NCI-H2081 (cell line): Measurements from ENCODE around the gene CNP.
"Not testable (repeated sequence)": the region's sequence is repeated elsewhere in the genome, so short reads cannot be mapped to it uniquely, and the experiment has no call there.

Experiments used
- DNase-seq, 2 experiments: peaks; one replicate each; lab custom pipeline; 2025; lab: John Stamatoyannopoulos, UW

CNP gene

DNA sequence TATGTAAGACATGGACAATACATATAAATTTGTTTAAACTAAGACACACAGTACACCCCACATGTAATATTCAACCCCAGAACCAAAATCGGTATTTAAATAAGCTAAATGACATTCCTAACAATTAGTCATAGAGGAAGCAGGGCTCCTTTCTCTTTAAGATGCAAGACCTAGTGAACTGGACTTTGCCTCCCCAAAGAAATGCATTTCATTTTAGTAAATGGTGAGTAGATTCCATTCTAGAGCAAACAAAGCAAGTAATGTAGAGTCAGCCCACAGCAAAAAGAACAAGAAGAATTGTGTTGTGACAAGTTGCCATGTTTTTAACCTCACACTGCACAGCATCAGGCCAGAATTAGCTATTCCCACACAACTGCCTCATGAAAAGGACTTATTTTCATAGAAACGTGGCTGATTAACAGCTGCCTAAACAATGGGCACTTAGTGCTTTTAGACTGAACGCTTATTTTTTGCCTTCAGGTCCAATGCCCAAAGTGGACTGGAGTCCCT lies 36.3 kb downstream of the CNP start:
- DNase-seq = no peak

DNA sequence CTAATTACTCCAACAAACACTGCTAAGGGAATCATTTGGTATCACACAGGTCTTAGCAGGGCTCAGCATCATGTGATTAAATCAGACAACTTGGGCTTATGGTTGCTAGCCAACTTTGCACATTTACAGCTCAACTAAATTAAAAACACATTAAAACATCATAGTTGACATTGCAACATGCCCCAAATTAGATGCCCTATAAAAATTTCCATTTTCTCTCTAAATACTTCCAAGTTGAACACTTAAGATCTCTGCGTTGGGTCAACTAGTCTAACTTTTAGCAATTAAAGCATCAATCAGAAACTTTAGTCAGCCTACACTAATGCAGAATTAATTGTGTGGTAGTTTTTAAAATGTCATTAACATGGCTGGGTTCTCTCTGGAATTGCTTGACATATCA lies 38.6 kb downstream of the CNP start:
- DNase-seq = no peak

DNA sequence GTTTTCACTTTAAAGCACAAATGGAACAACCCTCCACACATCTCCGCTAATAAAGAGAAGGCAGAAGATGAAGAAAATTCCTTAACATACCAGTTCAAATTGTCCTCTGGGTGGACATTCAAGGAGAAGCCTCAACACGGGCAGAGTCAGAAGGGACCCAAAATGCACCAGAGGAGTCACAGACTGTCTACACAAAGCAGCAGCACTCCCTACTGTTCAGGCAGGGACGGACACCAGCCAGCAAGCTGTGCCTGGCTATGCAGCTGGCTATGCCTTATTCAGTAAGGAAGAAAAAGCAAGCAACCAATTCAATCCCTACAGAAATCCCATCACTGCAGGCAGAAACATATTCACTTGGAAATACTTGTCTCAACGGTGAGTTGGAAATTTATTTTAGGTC lies 42.6 kb downstream of the CNP start:
- no peak for DNase-seq

DNA sequence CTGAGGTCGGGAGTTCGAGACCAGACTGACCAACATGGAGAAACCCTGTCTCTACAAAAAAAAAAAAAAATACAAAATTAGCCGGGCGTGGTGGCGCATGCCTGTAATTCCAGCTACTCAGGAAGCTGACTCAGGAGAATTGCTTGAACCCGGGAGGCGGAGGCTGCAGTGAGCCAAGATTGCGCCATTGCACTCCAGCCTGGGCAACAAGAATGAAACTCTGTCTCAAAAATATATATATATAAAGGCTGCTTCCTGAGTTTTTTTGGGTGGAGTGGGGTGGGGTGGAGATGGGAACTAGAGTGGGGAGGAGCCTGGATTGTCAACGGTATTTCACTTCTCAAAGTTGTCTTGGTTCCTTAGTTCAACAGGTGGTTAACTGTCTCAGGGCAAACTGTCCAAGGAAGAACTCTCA lies 43.7 kb downstream of the CNP start:
- DNase-seq = not testable (repeated sequence)

GRCh38 chr17:42010898-42011516 lies 44.4 kb downstream of the CNP start:
- DNase-seq = no peak

DNA sequence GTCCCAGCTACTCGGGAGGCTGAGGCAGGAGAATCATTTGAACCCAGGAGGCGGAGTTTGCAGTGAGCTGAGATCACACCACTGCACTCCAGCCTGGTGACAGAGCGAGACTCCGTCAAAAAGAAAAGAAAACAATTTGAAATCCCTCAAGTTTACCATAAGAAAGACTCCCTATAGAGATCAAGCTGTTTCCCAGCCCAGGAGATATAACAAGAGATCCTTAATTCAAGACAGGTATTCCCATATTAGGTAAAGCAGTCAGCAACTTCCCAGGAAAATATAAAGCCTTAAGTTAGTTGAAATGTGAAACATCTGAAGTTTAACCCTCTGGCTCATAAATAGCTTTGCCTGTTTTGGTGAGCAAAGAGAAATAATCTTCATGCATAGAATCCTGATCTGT lies 45.8 kb downstream of the CNP start:
- DNase-seq = not testable (repeated sequence)

DNA sequence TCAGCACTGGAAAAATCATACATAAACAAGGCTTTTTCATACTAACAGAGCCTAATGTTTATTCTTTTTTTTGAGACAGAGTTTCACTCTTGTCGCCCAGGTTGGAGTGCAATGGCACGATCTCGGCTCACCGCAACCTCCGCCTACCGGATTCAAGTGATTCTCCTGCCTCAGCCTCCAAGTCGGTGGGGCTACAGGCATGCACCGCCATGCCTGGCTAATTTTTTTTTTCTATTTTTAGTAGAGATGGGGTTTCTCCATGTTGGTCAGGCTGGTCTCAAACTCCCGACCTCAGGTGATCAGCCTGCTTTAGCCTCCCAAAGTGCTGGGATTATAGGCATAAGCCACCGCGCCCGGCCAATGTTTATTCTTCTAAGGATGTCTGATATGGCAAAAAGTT lies 47.1 kb downstream of the CNP start:
- DNase-seq = not testable (repeated sequence)

- peak in 1 of 2 experiments; percentile 33 for DNase-seq
Measured at GRCh38 chr17:42016411-42016831, 49.8 kb downstream of the CNP start.

GRCh38 chr17:42016941-42017865 lies 50.6 kb downstream of the CNP start, which contains the start of gene DNAJC7:
Gene DNAJC7, minus strand, starts transcription at chr17:42017439. Its CDS starts 23 bp downstream, at chr17:42017416.
- DNase-seq = peak; percentile 96 to 98

DNA sequence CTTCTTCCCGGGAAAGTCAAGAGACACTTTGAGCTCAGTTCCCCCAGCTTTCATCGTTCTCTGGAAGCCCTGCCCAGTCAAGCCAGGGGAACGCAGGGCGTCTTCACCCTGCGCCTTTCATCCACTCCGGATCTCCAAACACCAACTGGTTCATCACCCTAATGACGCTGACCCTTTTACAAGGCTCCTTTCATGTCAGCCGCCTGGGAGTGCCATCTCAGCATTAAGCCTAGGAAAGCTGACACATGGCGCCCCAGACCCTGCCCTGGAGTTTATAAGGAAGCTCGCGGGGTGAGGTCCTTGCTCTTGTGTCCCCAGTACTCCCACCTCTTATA lies 51.2 kb downstream of the CNP start:
- no peak for DNase-seq

DNA sequence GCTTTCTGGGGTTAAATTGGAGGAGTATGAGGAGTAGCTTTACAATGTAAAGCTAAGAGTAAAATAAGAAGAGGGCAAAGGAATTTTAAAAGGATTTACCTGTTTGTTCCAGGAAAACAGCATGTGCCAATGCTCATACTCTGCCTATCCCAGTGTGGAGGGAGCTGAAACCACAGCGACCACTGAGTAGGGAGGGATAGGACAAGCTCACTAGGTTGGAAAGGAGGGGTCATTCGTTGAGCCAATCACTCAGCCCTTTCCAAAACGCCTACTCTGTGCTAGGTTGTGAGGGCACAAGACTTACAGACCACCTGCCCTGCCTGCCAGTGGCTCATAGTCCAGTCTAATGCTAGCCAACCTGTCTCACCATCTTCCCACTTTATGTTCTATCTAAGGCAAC lies 51.7 kb downstream of the CNP start:
- DNase-seq = peak in 1 of 2 experiments; percentile 19

DNA sequence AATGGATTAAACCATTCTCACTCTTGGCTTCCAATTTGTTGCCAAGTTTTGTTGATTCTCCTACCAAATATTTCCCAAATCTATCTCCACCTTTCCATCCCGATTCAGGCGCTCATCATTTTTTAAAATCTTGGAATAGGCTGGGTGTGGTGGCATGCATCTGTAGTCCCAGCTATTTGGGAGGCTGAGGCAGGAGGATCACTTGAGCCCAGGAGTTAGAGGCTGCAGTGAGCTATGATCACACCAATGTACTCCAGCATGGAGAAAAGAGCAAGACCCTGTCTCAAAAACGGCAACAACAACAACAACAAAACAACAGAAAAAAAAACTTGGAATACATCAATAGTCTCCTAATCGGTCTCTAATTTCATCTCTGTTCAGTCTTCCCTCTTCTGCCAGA lies 52.4 kb downstream of the CNP start:
- no peak for DNase-seq

DNA sequence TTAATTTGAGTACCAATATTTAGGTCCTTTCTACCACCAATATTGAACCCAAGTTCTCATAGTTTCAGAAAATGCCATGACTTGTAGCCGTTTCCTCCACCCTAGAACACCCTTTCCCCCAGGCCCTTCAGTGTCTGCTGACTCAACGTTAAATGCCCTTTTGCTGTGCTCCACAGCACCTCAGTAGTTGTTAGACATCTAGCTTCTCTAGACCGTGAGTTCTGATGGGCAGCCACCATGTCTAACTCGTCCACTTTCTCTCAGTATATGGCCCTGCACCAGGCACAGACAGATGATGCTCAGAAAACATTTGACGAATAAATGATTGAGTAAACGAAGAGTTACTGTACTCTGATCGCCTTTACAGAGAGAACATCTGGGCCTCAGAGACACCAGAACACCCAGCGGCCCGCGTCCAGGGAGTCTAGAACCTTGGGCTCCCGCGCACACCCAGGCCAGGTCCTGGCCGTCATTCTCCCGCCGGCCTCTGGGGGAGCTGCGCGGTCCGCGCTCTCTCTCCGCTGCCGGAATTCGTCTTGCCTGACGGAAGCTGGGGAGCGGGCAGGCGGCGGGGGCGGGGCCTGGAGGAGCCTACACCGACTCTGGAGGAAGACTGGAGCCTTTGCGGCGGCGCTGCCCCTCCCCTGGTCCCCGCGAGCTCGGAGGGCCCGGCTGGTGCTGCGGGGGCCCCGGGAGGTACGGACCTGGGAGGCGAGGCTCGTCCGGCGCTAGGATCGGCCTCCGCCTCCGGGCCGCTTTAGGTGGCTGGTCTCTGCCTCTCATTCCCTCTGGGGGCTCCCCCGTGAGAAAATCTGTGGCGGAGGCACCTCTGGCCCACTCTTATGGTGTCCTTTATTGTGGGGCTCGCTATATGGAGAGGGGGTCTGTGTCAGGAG lies 53.2 kb downstream of the CNP start, which contains the start of gene NKIRAS2:
NKIRAS2 (plus strand) TSS at position 582 of the 896 bp plus-strand sequence. CDS start 1,488 bp downstream, outside the sequence.
- DNase-seq = peak; percentile 94 to 95

- not testable (repeated sequence) for DNase-seq
Measured at GRCh38 chr17:42020845-42021244, 54.2 kb downstream of the CNP start.

GRCh38 chr17:42023524-42024349 lies 57.1 kb downstream of the CNP start:
- DNase-seq = no peak

GRCh38 chr17:42025191-42025579 lies 58.6 kb downstream of the CNP start:
- DNase-seq = no peak

GRCh38 chr17:42025936-42026335 lies 59.3 kb downstream of the CNP start:
- DNase-seq = no peak

DNA sequence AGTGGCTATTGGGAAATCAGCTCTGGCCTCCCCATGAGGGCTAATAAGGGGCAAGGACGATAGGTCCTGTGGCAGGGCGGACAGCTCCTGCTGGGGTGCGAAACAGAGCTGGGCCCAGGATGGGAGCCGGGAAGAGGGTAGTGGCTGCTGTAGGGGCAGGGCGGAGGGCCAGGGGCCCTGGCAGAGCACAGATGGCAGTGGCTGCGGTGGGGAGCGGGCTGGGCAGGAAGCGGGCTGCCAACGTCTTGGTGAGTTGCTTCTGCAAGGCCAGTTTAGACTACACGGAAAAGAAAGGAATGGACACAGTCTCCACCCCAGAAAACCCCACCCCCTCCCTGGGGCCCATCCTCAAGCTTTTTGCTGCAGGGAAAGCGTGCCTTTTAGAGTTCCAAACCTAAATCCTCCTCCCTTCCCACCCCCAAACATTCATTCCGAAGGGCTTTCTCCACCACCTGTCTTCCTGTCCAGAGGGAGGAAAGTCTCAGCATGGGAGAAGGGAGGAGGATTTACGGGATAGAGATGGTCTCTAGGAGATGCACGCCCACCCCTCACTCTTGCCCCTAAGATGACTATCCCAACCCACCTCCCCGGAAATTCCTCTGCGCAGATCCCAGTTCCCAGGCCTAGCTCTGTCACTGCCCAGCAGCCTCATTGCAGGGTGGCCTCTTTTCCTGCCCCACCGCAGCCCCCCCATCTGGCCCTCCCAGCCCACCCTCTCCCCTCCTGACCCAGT lies 60.4 kb downstream of the CNP start:
- DNase-seq = no peak
